Stimulated activated CD4-positive, alpha-beta T cell treated with anti-CD3 and anti-CD28 coated beads, TNF-alpha, amount 100 ng/mL, for 48 hours (primary cell): ENCODE results near the gene LCN2.
"Not testable (repeated sequence)": the region's sequence is repeated elsewhere in the genome, so short reads cannot be mapped to it uniquely, and the experiment has no call there.

Experiments used
- DNase-seq, 3 donors: peaks; one replicate each; pipeline ENCODE4 v3.0.0-alpha.2; 2020; ENCODE audit warnings: low read depth in 3 of 3

Gene LCN2

GRCh38 chr9:128128836-128129590 lies 20.2 kb upstream of the LCN2 start:
- no peak for DNase-seq

- peak in 1 of 3 donors; percentile 44 for DNase-seq
These were observed 19.2 kb upstream of the LCN2 start for GRCh38 chr9:128129976-128130590.

- DNase-seq, result not testable (repeated sequence)
These were observed 18.6 kb upstream of the LCN2 start for GRCh38 chr9:128130651-128131050.

GRCh38 chr9:128131346-128131745 lies 17.9 kb upstream of the LCN2 start:
- DNase-seq, result not testable (repeated sequence)

- DNase-seq, result not testable (repeated sequence)
These were observed 17.1 kb upstream of the LCN2 start for GRCh38 chr9:128132139-128132538.

GRCh38 chr9:128135561-128135960 lies 13.7 kb upstream of the LCN2 start:
- not testable (repeated sequence) for DNase-seq

- DNase-seq, result no peak
These were observed 12.1 kb upstream of the LCN2 start for GRCh38 chr9:128136816-128137793.

GRCh38 chr9:128138001-128138400 lies 11.3 kb upstream of the LCN2 start:
- DNase-seq, result no peak

GRCh38 chr9:128139621-128140020 lies 9.6 kb upstream of the LCN2 start:
- DNase-seq, result no peak

- DNase-seq, result no peak
These were observed 7.6 kb upstream of the LCN2 start for GRCh38 chr9:128141604-128142003.

- DNase-seq, result no peak
These were observed 7.2 kb upstream of the LCN2 start for GRCh38 chr9:128142061-128142460.

GRCh38 chr9:128142596-128142995 lies 6.7 kb upstream of the LCN2 start:
- no peak for DNase-seq

- no peak for DNase-seq
These were observed 5.6 kb upstream of the LCN2 start for GRCh38 chr9:128143525-128144238.

- no peak for DNase-seq
These were observed 4.7 kb upstream of the LCN2 start for GRCh38 chr9:128144239-128145181.

GRCh38 chr9:128145536-128145935 lies 3.7 kb upstream of the LCN2 start:
- DNase-seq, result no peak

GRCh38 chr9:128145951-128146351 lies 3.3 kb upstream of the LCN2 start:
- DNase-seq, result no peak

- no peak for DNase-seq
These were observed 2.6 kb upstream of the LCN2 start for GRCh38 chr9:128146591-128147120.

- no peak for DNase-seq
These were observed 698 bp upstream of the LCN2 start for GRCh38 chr9:128148509-128149000.

- no peak for DNase-seq
These were observed 819 bp downstream of the LCN2 start for GRCh38 chr9:128149951-128150593.
